Stromal cell of bone marrow (primary cell): ENCODE data around the gene CYP4F2.
"Not testable (repeated sequence)": the region's sequence is repeated elsewhere in the genome, so short reads cannot be mapped to it uniquely, and the experiment has no call there.

Experiments used
- DNase-seq: peaks from one replicate; pipeline ENCODE4 v3.0.0-alpha.2; 2012; ENCODE audit warnings: low read depth

CYP4F2 gene

GRCh38 chr19:15846923-15847322 lies 51.0 kb downstream of the CYP4F2 start:
- DNase-seq: no peak

- DNase-seq: not testable (repeated sequence)
These were observed 54.0 kb downstream of the CYP4F2 start for GRCh38 chr19:15843894-15844222.

- DNase-seq: no peak
These were observed 54.5 kb downstream of the CYP4F2 start for GRCh38 chr19:15843203-15843893.

- DNase-seq: no peak
These were observed 55.9 kb downstream of the CYP4F2 start for GRCh38 chr19:15841875-15842569.

- DNase-seq: no peak
These were observed 57.0 kb downstream of the CYP4F2 start for GRCh38 chr19:15840833-15841232.

GRCh38 chr19:15839888-15840287 lies 58.0 kb downstream of the CYP4F2 start:
- not testable (repeated sequence) for DNase-seq

GRCh38 chr19:15838351-15838750 lies 59.5 kb downstream of the CYP4F2 start:
- DNase-seq: no peak

GRCh38 chr19:15837221-15837731 lies 60.6 kb downstream of the CYP4F2 start:
- no peak for DNase-seq

GRCh38 chr19:15836330-15837220 lies 61.3 kb downstream of the CYP4F2 start:
- peak; percentile 89 for DNase-seq

GRCh38 chr19:15835565-15836329 lies 62.1 kb downstream of the CYP4F2 start:
- DNase-seq: not testable (repeated sequence)

- not testable (repeated sequence) for DNase-seq
These were observed 63.6 kb downstream of the CYP4F2 start for GRCh38 chr19:15834232-15834631.

GRCh38 chr19:15831626-15832025 lies 66.2 kb downstream of the CYP4F2 start:
- DNase-seq: no peak

GRCh38 chr19:15829786-15830185 lies 68.1 kb downstream of the CYP4F2 start:
- DNase-seq: no peak

GRCh38 chr19:15829306-15829698 lies 68.6 kb downstream of the CYP4F2 start:
- DNase-seq: no peak

- not testable (repeated sequence) for DNase-seq
These were observed 69.1 kb downstream of the CYP4F2 start for GRCh38 chr19:15828611-15829305.

GRCh38 chr19:15828121-15828610 lies 69.7 kb downstream of the CYP4F2 start:
- no peak for DNase-seq
